HL-60/S4 treated with phorbol 12-myristate 13-acetate at 8.2 ng/mL for 4 days and 3 days (cell line): Measurements from ENCODE around the gene OR7C1.

Experiments
- in situ Hi-C: fragments of 300-500 bp; cut with MboI; formaldehyde crosslinking; loops from 2 replicates; pipeline ENCODE4 v1.15.0; 2022; ENCODE audit warnings: low sequenced_read_pairs

OR7C1 gene

DNA sequence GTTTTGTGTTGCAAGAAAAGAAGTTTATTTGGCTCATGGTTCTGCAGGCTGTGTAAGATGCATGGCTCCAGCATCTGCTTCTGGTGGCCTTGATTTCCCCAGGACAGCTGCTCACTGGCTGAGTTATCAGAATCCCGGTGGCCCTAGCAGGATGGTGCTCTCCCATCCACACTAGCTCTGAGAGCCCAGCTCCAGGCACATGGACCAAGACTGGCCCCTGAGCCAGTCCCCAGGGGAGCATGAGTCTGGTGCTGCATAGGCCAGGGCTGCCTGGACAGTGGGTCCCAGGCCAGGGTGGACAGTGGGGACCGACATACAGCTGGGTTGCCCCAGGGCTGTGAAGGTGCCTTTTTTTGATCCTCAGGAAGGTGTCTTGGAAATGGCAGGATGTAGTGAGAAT is 67.0 kb downstream of the OR7C1 start:
- in situ Hi-C loops = loop anchor here (5.0 kb wide), 1 partner anchor 371 kb away; no protein-coding TSS in a partner anchor

DNA sequence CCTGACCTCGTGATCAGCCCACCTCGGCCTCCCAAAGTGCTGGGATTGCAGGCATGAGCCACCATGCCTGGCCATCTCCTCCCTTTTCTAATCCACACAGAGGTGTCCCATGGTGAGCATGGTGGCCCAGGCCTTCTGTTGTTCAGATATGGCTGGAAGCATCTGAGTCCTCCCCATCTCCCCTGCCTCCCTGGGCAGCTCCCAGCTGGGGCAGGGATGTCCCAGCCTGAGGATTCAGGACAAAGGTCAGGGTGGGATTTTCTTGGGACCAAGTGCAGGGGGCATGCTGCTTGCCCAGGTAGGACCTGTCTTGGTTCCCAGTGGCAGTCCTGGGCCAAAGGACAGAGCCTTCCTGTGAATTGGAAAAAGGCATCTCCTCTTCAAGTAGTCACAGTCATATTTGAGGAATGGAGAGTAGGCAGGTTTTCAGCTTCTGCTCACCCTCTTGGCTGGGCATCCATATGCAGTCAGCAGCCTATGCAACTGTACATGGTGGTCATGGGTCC is 67.5 kb downstream of the OR7C1 start:
- in situ Hi-C loops = loop anchor here (5.0 kb wide), 1 partner anchor 370 kb away; no protein-coding TSS in a partner anchor

DNA sequence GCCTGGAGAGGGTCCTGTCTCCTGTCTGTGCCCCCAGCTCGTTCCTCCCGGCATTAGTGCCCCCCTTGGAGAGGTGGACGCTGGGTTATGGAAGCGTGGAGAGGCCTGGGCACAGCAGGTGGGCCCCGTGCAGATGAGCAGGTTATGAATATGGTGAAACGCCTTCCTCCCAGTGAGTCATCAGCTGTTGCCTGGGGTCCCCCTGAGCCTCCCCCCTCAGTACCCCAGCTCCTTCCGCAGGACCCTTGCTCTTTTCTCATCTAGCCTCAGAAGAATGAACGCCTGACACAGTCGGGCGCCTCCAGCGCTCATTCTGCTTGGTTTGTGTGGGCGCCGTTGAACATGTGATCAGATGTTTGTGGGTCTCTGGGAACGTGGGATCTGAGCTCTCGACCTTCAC is 69.1 kb downstream of the OR7C1 start:
- in situ Hi-C loops = loop anchor here (5.0 kb wide), 1 partner anchor 369 kb away; no protein-coding TSS in a partner anchor

DNA sequence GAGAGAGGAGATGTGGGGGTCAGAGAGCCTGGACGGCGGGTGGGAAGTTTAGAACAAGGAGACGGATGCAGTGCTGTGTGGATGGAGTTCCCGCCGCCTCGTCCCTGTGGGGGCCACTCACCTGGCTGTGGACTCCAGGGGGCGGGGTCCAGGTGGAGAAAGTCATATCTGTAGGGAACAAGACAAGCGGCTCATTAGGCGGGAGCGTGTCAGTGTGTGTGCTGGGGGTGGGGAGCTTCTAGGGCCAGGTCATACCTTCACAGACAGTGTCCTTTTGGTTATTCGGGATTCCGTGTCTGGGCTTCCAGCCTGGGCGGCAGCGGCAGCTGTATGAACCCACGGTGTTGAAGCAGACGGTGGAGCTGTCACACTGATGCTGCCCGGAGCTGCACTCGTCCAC is 69.6 kb downstream of the OR7C1 start:
- in situ Hi-C loops = loop anchor here (5.0 kb wide), 1 partner anchor 368 kb away; no protein-coding TSS in a partner anchor

GRCh38 chr19:14764401-14764800 is 70.6 kb downstream of the OR7C1 start:
- in situ Hi-C loops = no loop called here

GRCh38 chr19:14763497-14764145 is 71.4 kb downstream of the OR7C1 start:
- in situ Hi-C loops = no loop called here

- in situ Hi-C loops = no loop called here
Measured at GRCh38 chr19:14762111-14762510, 72.9 kb downstream of the OR7C1 start.

DNA sequence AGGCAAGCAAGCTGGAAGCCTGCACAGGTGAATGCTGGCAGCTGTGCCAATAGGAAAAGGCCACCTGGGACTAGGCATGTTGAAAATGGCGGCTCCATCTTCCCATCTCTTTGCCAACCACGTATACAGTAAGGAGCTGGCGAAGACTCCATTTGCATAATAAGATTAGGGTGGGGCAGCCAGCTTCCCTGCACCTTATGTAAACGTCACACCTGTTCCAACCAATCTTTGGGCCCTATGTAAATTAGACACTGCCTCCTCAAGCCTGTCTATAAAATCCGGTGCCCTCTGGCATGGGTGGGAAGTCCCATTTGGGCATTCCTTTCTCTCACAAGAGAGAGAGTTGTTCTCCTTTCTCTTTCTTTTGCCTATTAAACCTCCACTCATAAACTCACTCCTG is 73.4 kb downstream of the OR7C1 start:
- in situ Hi-C loops = no loop called here

GRCh38 chr19:14758816-14759215 is 76.2 kb downstream of the OR7C1 start:
- in situ Hi-C loops = no loop called here

DNA sequence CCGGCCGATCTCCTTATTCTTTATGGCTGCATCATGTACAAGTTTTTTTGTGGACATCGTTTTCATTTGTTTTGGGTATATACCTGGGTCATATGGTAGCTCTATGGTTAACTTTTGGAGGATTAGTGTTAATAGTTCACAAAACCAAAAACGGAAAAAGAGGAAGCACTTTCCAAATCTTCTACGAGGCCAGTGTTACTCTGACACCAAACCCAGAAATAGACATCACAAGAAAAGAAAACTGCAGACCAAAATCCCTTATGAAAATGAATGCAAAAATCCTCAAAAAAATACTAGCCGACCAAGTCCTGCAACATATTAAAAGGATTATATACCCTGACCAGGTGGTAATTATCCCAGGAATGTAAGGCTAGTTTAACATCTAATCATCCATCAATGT is 86.4 kb downstream of the OR7C1 start:
- in situ Hi-C loops = no loop called here
